NOMO-1 (cell line): Measurements from ENCODE around the gene ANKS1A.

Experiments
- DNase-seq, 2 experiments: peaks; one replicate each; lab custom pipeline; 2025; ENCODE audit not compliant: unreplicated experiment in 2 of 2; lab: John Stamatoyannopoulos, UW

The ANKS1A gene

GRCh38 chr6:35050757-35051330 lies 161.8 kb downstream of the ANKS1A start:
- DNase-seq = no peak

- DNase-seq = no peak
Observed at GRCh38 chr6:35051396-35051795, 162.3 kb downstream of the ANKS1A start.

GRCh38 chr6:35051997-35052583 lies 163.0 kb downstream of the ANKS1A start:
- DNase-seq = no peak

- peak; percentile 77 to 91 for DNase-seq
Observed at GRCh38 chr6:35052694-35053565, 163.9 kb downstream of the ANKS1A start.

GRCh38 chr6:35053701-35054100 lies 164.6 kb downstream of the ANKS1A start:
- no peak for DNase-seq

- no peak for DNase-seq
Observed at GRCh38 chr6:35054106-35054742, 165.2 kb downstream of the ANKS1A start.

GRCh38 chr6:35054743-35055130 lies 165.7 kb downstream of the ANKS1A start:
- DNase-seq = no peak

GRCh38 chr6:35055891-35056290 lies 166.8 kb downstream of the ANKS1A start:
- DNase-seq = no peak

GRCh38 chr6:35056952-35057351 lies 167.9 kb downstream of the ANKS1A start:
- no peak for DNase-seq

GRCh38 chr6:35057449-35058357 lies 168.6 kb downstream of the ANKS1A start:
- no peak for DNase-seq

GRCh38 chr6:35058358-35058675 lies 169.3 kb downstream of the ANKS1A start:
- no peak for DNase-seq

GRCh38 chr6:35058865-35059522 lies 169.9 kb downstream of the ANKS1A start:
- peak in 1 of 2 experiments; percentile 19 for DNase-seq

- DNase-seq = no peak
Observed at GRCh38 chr6:35059596-35060345, 170.7 kb downstream of the ANKS1A start.

GRCh38 chr6:35061102-35061615 lies 172.1 kb downstream of the ANKS1A start:
- DNase-seq = no peak

- no peak for DNase-seq
Observed at GRCh38 chr6:35061651-35062410, 172.8 kb downstream of the ANKS1A start.

- DNase-seq = no peak
Observed at GRCh38 chr6:35062676-35063574, 173.9 kb downstream of the ANKS1A start.

- no peak for DNase-seq
Observed at GRCh38 chr6:35063701-35064280, 174.7 kb downstream of the ANKS1A start.
